Measurements from ENCODE around the gene JMJD1C. TPM values are rescaled to one million over a fixed set of nuclear protein-coding genes. Genes with fewer than 3 reads are reported as not detected.

JMJD1C gene
- total RNA-seq, 2 experiments from 2014 or later = 41.5 to 42.5 TPM

GRCh38 chr10:63192826-63193225 lies 273.0 kb downstream of the JMJD1C start:
- ChIA-PET POLR2A (no interaction called here), CTCF (interaction anchor here (0.6 kb wide), 1 partner anchor 126 kb away, joined by 4 read pairs; no protein-coding TSS in a partner anchor)
- intact Hi-C loops (cut with DNase I, micrococcal nuclease) = no loop called here
- Mint-ChIP-seq H3K36me3 (ENCODE audit: low read depth) (peaks cover 31% of the 10 kb centered on the region), H3K27ac (peak overlapping the region; percentile 51), H3K4me1 (no peaks in the 10 kb centered on the region), H3K4me3 (no peak overlapping the region), H3K9me3 (ENCODE audit: low read depth) (no peaks in the 10 kb centered on the region), H3K27me3 (no peaks in the 10 kb centered on the region)
- no peak for ATAC-seq
- DNase-seq = no peak

GRCh38 chr10:63175534-63175933 lies 290.2 kb downstream of the JMJD1C start:
- no peaks in the 10 kb centered on the region for H3K9me3 Mint-ChIP-seq (ENCODE audit: low read depth)
- intact Hi-C loops (cut with DNase I, micrococcal nuclease) = loop anchor here in 1 of 2 experiments (2.0 kb wide), 1 partner anchor 31 kb away; no protein-coding TSS in a partner anchor
- DNase-seq (no peak), ATAC-seq (no peak)
- ChIA-PET POLR2A (no interaction called here), CTCF (interaction anchor here (0.6 to 3.2 kb wide), 4 partner anchors 9 to 745 kb away, joined by 3 to 15 read pairs (median 4); no protein-coding TSS in a partner anchor)
- H3K27me3 Mint-ChIP-seq = no peaks in the 10 kb centered on the region
- H3K36me3 Mint-ChIP-seq (ENCODE audit: low read depth) = peaks cover 54% of the 10 kb centered on the region
- H3K4me1 Mint-ChIP-seq = peaks cover 40% of the 10 kb centered on the region
- H3K27ac Mint-ChIP-seq = no peak overlapping the region
- no peak overlapping the region for H3K4me3 Mint-ChIP-seq

GRCh38 chr10:63173468-63174232 lies 292.1 kb downstream of the JMJD1C start:
- CTCF ChIA-PET = interaction anchor here (0.6 to 1.8 kb wide), 9 partner anchors 14 to 546 kb away, joined by 3 to 6 read pairs (median 3); no protein-coding TSS in a partner anchor
- intact Hi-C loops (cut with DNase I, micrococcal nuclease) = loop anchor here (1.0 to 5.0 kb wide), 6 partner anchors 33 to 534 kb away; partner anchors contain the start of genes NRBF2 (in 1 of the 2) and REEP3 (in 1 of the 2)
- Mint-ChIP-seq H3K27ac (peak overlapping the region; percentile 72), H3K4me1 (peaks cover 52% of the 10 kb centered on the region), H3K36me3 (ENCODE audit: low read depth) (peaks cover 60% of the 10 kb centered on the region), H3K9me3 (ENCODE audit: low read depth) (no peaks in the 10 kb centered on the region), H3K4me3 (no peak overlapping the region), H3K27me3 (no peaks in the 10 kb centered on the region)
- peak; percentile 96 for ATAC-seq
- DNase-seq = no peak
- POLR2A ChIA-PET = interaction anchor here (0.6 to 0.7 kb wide), 2 partner anchors 13 to 580 kb away, joined by 3 to 4 read pairs; no protein-coding TSS in a partner anchor

GRCh38 chr10:63171926-63172325 lies 293.9 kb downstream of the JMJD1C start:
- ChIA-PET POLR2A (no interaction called here), CTCF (interaction anchor here (1.0 to 2.9 kb wide), 2 partner anchors 26 to 548 kb away, joined by 3 to 18 read pairs; no protein-coding TSS in a partner anchor)
- H3K27me3 Mint-ChIP-seq = no peaks in the 10 kb centered on the region
- DNase-seq (no peak), ATAC-seq (no peak)
- no peaks in the 10 kb centered on the region for H3K9me3 Mint-ChIP-seq (ENCODE audit: low read depth)
- intact Hi-C loops (cut with DNase I, micrococcal nuclease) = loop anchor here in 1 of 2 experiments (2.0 to 5.0 kb wide), 3 partner anchors 39 to 350 kb away; partner anchors contain the start of genes NRBF2 and REEP3
- peaks cover 51% of the 10 kb centered on the region for H3K4me1 Mint-ChIP-seq
- no peak overlapping the region for H3K4me3 Mint-ChIP-seq
- no peak overlapping the region for H3K27ac Mint-ChIP-seq
- H3K36me3 Mint-ChIP-seq (ENCODE audit: low read depth) = peaks cover 54% of the 10 kb centered on the region

GRCh38 chr10:63171255-63171855 lies 294.4 kb downstream of the JMJD1C start:
- Mint-ChIP-seq H3K27ac (peak overlapping the region; percentile 29), H3K4me3 (no peak overlapping the region), H3K27me3 (no peaks in the 10 kb centered on the region), H3K36me3 (ENCODE audit: low read depth) (peaks cover 54% of the 10 kb centered on the region), H3K9me3 (ENCODE audit: low read depth) (no peaks in the 10 kb centered on the region), H3K4me1 (peaks cover 51% of the 10 kb centered on the region)
- ATAC-seq = no peak
- ChIA-PET POLR2A (no interaction called here), CTCF (interaction anchor here (0.6 to 2.9 kb wide), 4 partner anchors 11 to 548 kb away, joined by 3 to 18 read pairs (median 5); no protein-coding TSS in a partner anchor)
- no peak for DNase-seq
- intact Hi-C loops (cut with DNase I, micrococcal nuclease) = loop anchor here in 1 of 2 experiments (5.0 kb wide), 2 partner anchors 186 to 351 kb away; partner anchors contain the start of gene REEP3

- Mint-ChIP-seq H3K9me3 (ENCODE audit: low read depth) (no peaks in the 10 kb centered on the region), H3K4me3 (no peak overlapping the region), H3K27ac (no peak overlapping the region), H3K27me3 (no peaks in the 10 kb centered on the region), H3K36me3 (ENCODE audit: low read depth) (peaks cover 50% of the 10 kb centered on the region), H3K4me1 (peaks cover 49% of the 10 kb centered on the region)
- DNase-seq (no peak), ATAC-seq (no peak)
- POLR2A ChIA-PET = no interaction called here
- CTCF ChIA-PET = interaction anchor here (0.9 to 2.9 kb wide), 3 partner anchors 463 to 552 kb away, joined by 3 to 18 read pairs (median 3); no protein-coding TSS in a partner anchor
- intact Hi-C loops (cut with DNase I, micrococcal nuclease) = loop anchor here in 1 of 2 experiments (5.0 kb wide), 2 partner anchors 188 to 353 kb away; partner anchors contain the start of gene REEP3
Observed at GRCh38 chr10:63169624-63170023, 296.2 kb downstream of the JMJD1C start.

GRCh38 chr10:63168821-63169462 lies 296.8 kb downstream of the JMJD1C start:
- Mint-ChIP-seq H3K9me3 (ENCODE audit: low read depth) (no peaks in the 10 kb centered on the region), H3K27ac (peak overlapping the region; percentile 32), H3K27me3 (no peaks in the 10 kb centered on the region), H3K4me3 (no peak overlapping the region), H3K4me1 (peaks cover 44% of the 10 kb centered on the region), H3K36me3 (ENCODE audit: low read depth) (peaks cover 43% of the 10 kb centered on the region)
- ChIA-PET CTCF (interaction anchor here (1.6 to 5.9 kb wide), 6 partner anchors 12 to 598 kb away, joined by 4 to 204 read pairs (median 36); no protein-coding TSS in a partner anchor), POLR2A (interaction anchor here (1.3 kb wide), 1 partner anchor 551 kb away, joined by 3 read pairs; no protein-coding TSS in a partner anchor)
- intact Hi-C loops (cut with DNase I, micrococcal nuclease) = no loop called here
- DNase-seq (no peak), ATAC-seq (no peak)

- no peak for DNase-seq
- no peak overlapping the region for H3K4me3 Mint-ChIP-seq
Observed at GRCh38 chr10:63166742-63167258, 299.0 kb downstream of the JMJD1C start.

GRCh38 chr10:63165249-63165648 lies 300.5 kb downstream of the JMJD1C start:
- POLR2A ChIA-PET = no interaction called here
- intact Hi-C loops (cut with DNase I, micrococcal nuclease) = no loop called here
- Mint-ChIP-seq H3K9me3 (ENCODE audit: low read depth) (no peaks in the 10 kb centered on the region), H3K36me3 (ENCODE audit: low read depth) (peaks cover 17% of the 10 kb centered on the region), H3K4me1 (peaks cover 13% of the 10 kb centered on the region), H3K27ac (no peak overlapping the region), H3K4me3 (no peak overlapping the region), H3K27me3 (no peaks in the 10 kb centered on the region)
- CTCF ChIA-PET = interaction anchor here (0.7 to 5.9 kb wide), 7 partner anchors 15 to 571 kb away, joined by 3 to 204 read pairs (median 4); no protein-coding TSS in a partner anchor
- no peak for ATAC-seq
- no peak for DNase-seq

More at GRCh38 chr10:63166742-63167258, 299.0 kb downstream of the JMJD1C start:
- ChIA-PET POLR2A (interaction anchor here (0.7 kb wide), 1 partner anchor 20 kb away, joined by 4 read pairs; no protein-coding TSS in a partner anchor), CTCF (interaction anchor here (0.6 to 5.9 kb wide), 56 partner anchors 9 to 753 kb away, joined by 3 to 204 read pairs (median 4); partner anchors contain the start of gene JMJD1C)
- H3K27me3 Mint-ChIP-seq = no peaks in the 10 kb centered on the region
- H3K36me3 Mint-ChIP-seq (ENCODE audit: low read depth) = peaks cover 27% of the 10 kb centered on the region
- peaks cover 25% of the 10 kb centered on the region for H3K4me1 Mint-ChIP-seq
- peak; percentile 70 for ATAC-seq
- intact Hi-C loops (cut with DNase I, micrococcal nuclease) = loop anchor here (1.0 kb wide), 3 partner anchors 463 to 601 kb away; no protein-coding TSS in a partner anchor
- H3K27ac Mint-ChIP-seq = no peak overlapping the region
- H3K9me3 Mint-ChIP-seq (ENCODE audit: low read depth) = no peaks in the 10 kb centered on the region

- peaks cover 13% of the 10 kb centered on the region for H3K36me3 Mint-ChIP-seq (ENCODE audit: low read depth)
- peaks cover 9% of the 10 kb centered on the region for H3K4me1 Mint-ChIP-seq
- CTCF ChIA-PET = interaction anchor here (0.8 to 5.9 kb wide), 3 partner anchors 153 to 555 kb away, joined by 3 to 204 read pairs (median 66); no protein-coding TSS in a partner anchor
- DNase-seq (no peak), ATAC-seq (no peak)
- intact Hi-C loops (cut with DNase I, micrococcal nuclease) = no loop called here
- H3K4me3 Mint-ChIP-seq = no peak overlapping the region
- H3K27ac Mint-ChIP-seq = no peak overlapping the region
- H3K9me3 Mint-ChIP-seq (ENCODE audit: low read depth) = no peaks in the 10 kb centered on the region
- H3K27me3 Mint-ChIP-seq = no peaks in the 10 kb centered on the region
- POLR2A ChIA-PET = interaction anchor here (0.7 kb wide), 1 partner anchor 353 kb away, joined by 3 read pairs; no protein-coding TSS in a partner anchor
Observed at GRCh38 chr10:63164166-63164623, 301.6 kb downstream of the JMJD1C start.
